ENCODE measurements around the gene TCL1A. TPM values are rescaled to one million over a fixed set of nuclear protein-coding genes. Genes with fewer than 3 reads are reported as not detected.

TCL1A gene
- total RNA-seq, 1 donor from 2014 or later = not detected

DNA sequence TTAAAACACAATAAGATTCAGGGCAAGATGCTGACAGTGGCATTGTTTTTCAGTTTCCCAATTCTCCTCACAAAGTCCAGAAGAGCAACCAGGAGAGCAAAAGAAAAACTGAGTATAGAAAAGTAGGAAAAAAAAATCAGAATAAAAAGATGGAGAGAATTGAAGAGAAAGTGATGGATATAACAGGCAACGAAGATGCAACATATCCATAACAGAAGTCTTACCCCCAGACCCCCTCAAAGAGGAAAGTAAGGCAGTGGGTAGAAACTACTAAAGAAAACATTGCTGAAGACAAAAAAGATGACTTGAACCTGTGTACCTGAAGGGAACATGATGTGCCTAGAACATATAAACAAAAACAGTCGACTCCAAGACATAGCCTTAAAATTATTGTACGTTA lies 10.6 kb downstream of the TCL1A start:
- no peak overlapping the region for H3K4me2 ChIP-seq

DNA sequence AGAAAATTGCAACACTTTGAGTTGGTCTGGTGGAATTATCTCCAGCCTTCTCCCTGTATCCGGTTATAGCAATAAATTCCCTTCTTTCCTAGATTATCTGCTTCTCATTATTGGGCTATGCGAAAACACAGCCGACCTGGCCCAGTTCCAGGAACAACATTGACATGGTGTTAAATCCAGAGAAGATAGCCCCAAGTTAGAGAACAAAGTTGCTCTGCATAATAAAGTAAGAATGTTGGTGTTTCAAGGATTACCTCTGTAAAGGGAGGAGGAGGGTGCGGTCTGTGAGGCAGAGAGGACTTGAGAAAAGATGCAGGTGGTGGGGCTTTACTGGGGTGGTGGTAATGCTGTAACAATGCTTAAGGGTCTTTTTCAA lies 12.1 kb downstream of the TCL1A start:
- Histone ChIP-seq H3K4me3 (no peak overlapping the region), H3K27ac (no peak overlapping the region), H3K4me1 (peaks cover 28% of the 10 kb centered on the region), H4K20me1 (ENCODE audit: low read depth) (no peaks in the 10 kb centered on the region), H3K9me3 (ENCODE audit: low read depth) (no peaks in the 10 kb centered on the region), H3K27me3 (no peaks in the 10 kb centered on the region), H3K9ac (no peak overlapping the region), H3K79me2 (ENCODE audit: low read depth) (no peaks in the 10 kb centered on the region), H3K36me3 (no peaks in the 10 kb centered on the region), H2AFZ (replicated peaks) (no peak overlapping the region), H3K4me2 (no peak overlapping the region), H3F3A (ENCODE audit: low read depth) (peaks cover 11% of the 10 kb centered on the region)
- no peak overlapping the region for H3K27ac Mint-ChIP-seq
- no peak for TF ChIP-seq EZH2phosphoT487 (IDR thresholded peaks at IDR 0.05)
- TF ChIP-seq EZH2 (IDR thresholded peaks at IDR 0.05) = no peak
- TF ChIP-seq, protein P1, sequence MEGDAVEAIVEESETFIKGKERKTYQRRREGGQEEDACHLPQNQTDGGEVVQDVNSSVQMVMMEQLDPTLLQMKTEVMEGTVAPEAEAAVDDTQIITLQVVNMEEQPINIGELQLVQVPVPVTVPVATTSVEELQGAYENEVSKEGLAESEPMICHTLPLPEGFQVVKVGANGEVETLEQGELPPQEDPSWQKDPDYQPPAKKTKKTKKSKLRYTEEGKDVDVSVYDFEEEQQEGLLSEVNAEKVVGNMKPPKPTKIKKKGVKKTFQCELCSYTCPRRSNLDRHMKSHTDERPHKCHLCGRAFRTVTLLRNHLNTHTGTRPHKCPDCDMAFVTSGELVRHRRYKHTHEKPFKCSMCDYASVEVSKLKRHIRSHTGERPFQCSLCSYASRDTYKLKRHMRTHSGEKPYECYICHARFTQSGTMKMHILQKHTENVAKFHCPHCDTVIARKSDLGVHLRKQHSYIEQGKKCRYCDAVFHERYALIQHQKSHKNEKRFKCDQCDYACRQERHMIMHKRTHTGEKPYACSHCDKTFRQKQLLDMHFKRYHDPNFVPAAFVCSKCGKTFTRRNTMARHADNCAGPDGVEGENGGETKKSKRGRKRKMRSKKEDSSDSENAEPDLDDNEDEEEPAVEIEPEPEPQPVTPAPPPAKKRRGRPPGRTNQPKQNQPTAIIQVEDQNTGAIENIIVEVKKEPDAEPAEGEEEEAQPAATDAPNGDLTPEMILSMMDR (IDR thresholded peaks at IDR 0.05) = no peak
- no peak overlapping the region for H3K4me3 Mint-ChIP-seq
- H3K27me3 Mint-ChIP-seq (ENCODE audit: insufficient read depth, low read depth) = peaks cover 2% of the 10 kb centered on the region
- H3K9me3 Mint-ChIP-seq = peaks cover 2% of the 10 kb centered on the region
- H3K4me1 Mint-ChIP-seq = peaks cover 5% of the 10 kb centered on the region
- no peak for DNase-seq (ENCODE audit: low spot score)
- H3K36me3 Mint-ChIP-seq = no peaks in the 10 kb centered on the region

More for the DNA sequence above, 10.6 kb downstream of the TCL1A start:
- Histone ChIP-seq H3K79me2 (ENCODE audit: low read depth) (no peaks in the 10 kb centered on the region), H2AFZ (replicated peaks) (no peak overlapping the region), H3K9ac (no peak overlapping the region), H3K27ac (no peak overlapping the region), H4K20me1 (ENCODE audit: low read depth) (no peaks in the 10 kb centered on the region), H3K36me3 (no peaks in the 10 kb centered on the region), H3K4me3 (no peak overlapping the region), H3K4me1 (peaks cover 28% of the 10 kb centered on the region), H3K9me3 (ENCODE audit: low read depth) (no peaks in the 10 kb centered on the region), H3F3A (ENCODE audit: low read depth) (peaks cover 11% of the 10 kb centered on the region), H3K27me3 (no peaks in the 10 kb centered on the region)
- no peak for DNase-seq (ENCODE audit: low spot score)
- H3K27ac Mint-ChIP-seq = no peak overlapping the region
- no peak overlapping the region for H3K4me3 Mint-ChIP-seq
- H3K9me3 Mint-ChIP-seq = peaks cover 2% of the 10 kb centered on the region
- TF ChIP-seq EZH2 (IDR thresholded peaks at IDR 0.05) = no peak
- no peak for TF ChIP-seq EZH2phosphoT487 (IDR thresholded peaks at IDR 0.05)
- TF ChIP-seq, protein P1 (IDR thresholded peaks at IDR 0.05) = no peak
- H3K4me1 Mint-ChIP-seq = peaks cover 5% of the 10 kb centered on the region
- H3K27me3 Mint-ChIP-seq (ENCODE audit: insufficient read depth, low read depth) = peaks cover 2% of the 10 kb centered on the region
- H3K36me3 Mint-ChIP-seq = no peaks in the 10 kb centered on the region

DNA sequence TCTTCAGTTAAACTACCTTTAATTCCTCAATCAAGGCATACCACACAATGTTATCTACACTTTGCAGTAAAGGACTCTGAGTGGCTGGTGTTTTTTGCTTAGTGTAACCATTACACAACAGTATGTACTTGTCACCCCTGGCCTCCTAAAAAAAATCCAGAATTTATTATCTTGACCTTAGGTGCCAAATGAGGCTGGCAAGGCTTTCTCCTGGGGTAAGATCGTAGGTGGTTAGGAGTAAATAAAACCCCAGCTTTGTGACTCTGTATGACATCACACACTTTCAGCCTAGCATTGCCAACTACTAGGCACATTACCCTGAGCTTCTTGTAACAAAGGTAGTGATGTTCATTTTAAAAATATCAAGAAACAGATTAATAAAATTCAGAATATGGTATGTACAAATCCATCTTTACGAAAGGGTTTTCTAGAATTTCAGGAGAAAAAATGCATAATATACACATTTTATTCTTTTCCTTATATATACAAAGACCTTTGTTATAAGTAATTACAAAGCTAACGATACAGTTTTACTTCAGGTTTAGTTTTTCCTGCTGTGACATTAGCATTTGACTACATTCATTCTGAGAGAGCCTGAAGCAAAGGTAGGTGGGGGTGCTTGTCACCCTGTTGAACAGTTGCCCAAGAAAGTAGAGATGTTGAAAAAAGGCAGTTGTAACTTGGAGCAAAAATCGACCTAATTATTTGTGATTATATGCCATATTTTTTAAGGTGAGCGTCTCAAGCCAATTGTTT lies 13.5 kb downstream of the TCL1A start:
- no peaks in the 10 kb centered on the region for H3K36me3 Mint-ChIP-seq
- H3K27me3 Mint-ChIP-seq (ENCODE audit: insufficient read depth, low read depth) = peaks cover 4% of the 10 kb centered on the region
- H3K27ac Mint-ChIP-seq = no peak overlapping the region
- Histone ChIP-seq H3K27me3 (no peaks in the 10 kb centered on the region), H3K27ac (no peak overlapping the region), H3K79me2 (ENCODE audit: low read depth) (no peaks in the 10 kb centered on the region), H3K4me2 (peak overlapping the region; percentile 30), H3K36me3 (no peaks in the 10 kb centered on the region), H2AFZ (replicated peaks) (no peak overlapping the region), H4K20me1 (ENCODE audit: low read depth) (no peaks in the 10 kb centered on the region), H3K4me1 (peaks cover 28% of the 10 kb centered on the region), H3K9ac (no peak overlapping the region), H3K9me3 (ENCODE audit: low read depth) (no peaks in the 10 kb centered on the region), H3F3A (ENCODE audit: low read depth) (peaks cover 11% of the 10 kb centered on the region), H3K4me3 (no peak overlapping the region)
- H3K4me1 Mint-ChIP-seq = peaks cover 5% of the 10 kb centered on the region
- TF ChIP-seq EZH2 (IDR thresholded peaks at IDR 0.05) = no peak
- no peak for TF ChIP-seq EZH2phosphoT487 (IDR thresholded peaks at IDR 0.05)
- TF ChIP-seq, protein P1 (IDR thresholded peaks at IDR 0.05) = no peak
- no peak overlapping the region for H3K4me3 Mint-ChIP-seq
- peaks cover 2% of the 10 kb centered on the region for H3K9me3 Mint-ChIP-seq
- no peak for DNase-seq (ENCODE audit: low spot score)

All from neural progenitor cell (in vitro differentiated cells).